Fibroblast of pulmonary artery (primary cell): Measurements from ENCODE around the gene AURKB.
A peak's percentile ranks its signal among the peaks of the same experiment; 100 is the strongest.
"Not testable (repeated sequence)": the region's sequence is repeated elsewhere in the genome, so short reads cannot be mapped to it uniquely, and the experiment has no call there.

Source experiments
- DNase-seq: peaks from one replicate; pipeline ENCODE4 v3.0.0-alpha.2; 2010; ENCODE audit warnings: low read depth
- H3K4me3 ChIP-seq: replicated peaks from 2 replicates; pipeline ENCODE4 v1.5.1; 2011; ENCODE audit warnings: low read depth, mild to moderate bottlenecking, control low read depth, low read length, moderate library complexity
- CTCF ChIP-seq: IDR thresholded peaks from 2 replicates; pipeline ENCODE4 v1.5.1; 2011; ENCODE audit warnings: mild to moderate bottlenecking, control low read depth, low read length, inconsistent platforms; ENCODE audit errors: missing control alignments

AURKB gene

GRCh38 chr17:8224891-8225812 lies 14.8 kb upstream of the AURKB start:
- H3K4me3 ChIP-seq = no peak overlapping the region
- no peak for DNase-seq
- no peak for TF ChIP-seq CTCF

- peak; percentile 42 for DNase-seq
- peak overlapping the region; percentile 78 for H3K4me3 ChIP-seq
- TF ChIP-seq CTCF = peak; percentile 5
Measured at GRCh38 chr17:8223356-8224126, 13.2 kb upstream of the AURKB start.

GRCh38 chr17:8222630-8223355 lies 12.4 kb upstream of the AURKB start:
- peak; percentile 97 for DNase-seq
- peak overlapping the region; percentile 78 for H3K4me3 ChIP-seq
- no peak for TF ChIP-seq CTCF

GRCh38 chr17:8222380-8222629 lies 11.9 kb upstream of the AURKB start:
- TF ChIP-seq CTCF = no peak
- no peak for DNase-seq
- H3K4me3 ChIP-seq = peak overlapping the region; percentile 78

GRCh38 chr17:8221663-8222379 lies 11.4 kb upstream of the AURKB start:
- DNase-seq = peak; percentile 91
- no peak for TF ChIP-seq CTCF
- peak overlapping the region; percentile 78 for H3K4me3 ChIP-seq

- H3K4me3 ChIP-seq = peak overlapping the region; percentile 78
- DNase-seq = peak; percentile 92
Measured at GRCh38 chr17:8220783-8221662, 10.6 kb upstream of the AURKB start.

GRCh38 chr17:8214000-8214399 lies 3.6 kb upstream of the AURKB start:
- H3K4me3 ChIP-seq, DNase-seq: not testable (repeated sequence)

More at GRCh38 chr17:8220783-8221662, 10.6 kb upstream of the AURKB start:
- no peak for TF ChIP-seq CTCF
